ENCODE results near the gene CCDC88C. TPM values are rescaled to one million over a fixed set of nuclear protein-coding genes. Genes with fewer than 3 reads are reported as not detected.
A peak's percentile ranks its signal among the peaks of the same experiment; 100 is the strongest.

The CCDC88C gene
- total RNA-seq, 4 donors from 2014 or later: 3.2 to 32.7 (median 11.0) TPM

DNA sequence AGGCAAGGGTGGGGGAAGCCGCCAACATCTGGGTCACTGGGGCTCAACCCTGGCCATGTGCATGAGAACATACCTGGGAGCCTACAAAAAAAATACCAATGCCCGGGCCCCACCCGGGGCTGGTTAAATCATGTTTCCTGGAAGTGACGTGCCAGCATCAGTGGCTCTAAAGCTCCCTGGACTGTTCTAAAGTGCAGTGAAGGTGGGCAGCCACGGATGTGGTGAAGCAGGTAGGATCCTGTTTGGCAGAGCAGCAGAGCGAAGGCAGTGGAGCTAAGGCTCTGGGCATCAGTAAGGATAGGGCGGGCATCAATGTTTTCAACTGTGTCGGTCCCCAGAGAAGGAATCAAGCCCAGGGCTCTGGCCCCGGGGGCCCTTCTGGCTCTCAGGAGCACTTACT lies 172.6 kb downstream of the CCDC88C start:
- Histone ChIP-seq H3K4me1 (no peaks in the 10 kb centered on the region), H3K4me3 (no peak overlapping the region), H3K27ac (no peak overlapping the region), H3K9me3 (peaks cover 0 to under 1% of the 10 kb centered on the region in 2 donors), H3K36me3 (no peaks in the 10 kb centered on the region), H3K27me3 (no peaks in the 10 kb centered on the region)
- intact Hi-C loops (cut with DNase I; ENCODE audit: low total_unique reads): no loop called here
- TF ChIP-seq, protein P1, sequence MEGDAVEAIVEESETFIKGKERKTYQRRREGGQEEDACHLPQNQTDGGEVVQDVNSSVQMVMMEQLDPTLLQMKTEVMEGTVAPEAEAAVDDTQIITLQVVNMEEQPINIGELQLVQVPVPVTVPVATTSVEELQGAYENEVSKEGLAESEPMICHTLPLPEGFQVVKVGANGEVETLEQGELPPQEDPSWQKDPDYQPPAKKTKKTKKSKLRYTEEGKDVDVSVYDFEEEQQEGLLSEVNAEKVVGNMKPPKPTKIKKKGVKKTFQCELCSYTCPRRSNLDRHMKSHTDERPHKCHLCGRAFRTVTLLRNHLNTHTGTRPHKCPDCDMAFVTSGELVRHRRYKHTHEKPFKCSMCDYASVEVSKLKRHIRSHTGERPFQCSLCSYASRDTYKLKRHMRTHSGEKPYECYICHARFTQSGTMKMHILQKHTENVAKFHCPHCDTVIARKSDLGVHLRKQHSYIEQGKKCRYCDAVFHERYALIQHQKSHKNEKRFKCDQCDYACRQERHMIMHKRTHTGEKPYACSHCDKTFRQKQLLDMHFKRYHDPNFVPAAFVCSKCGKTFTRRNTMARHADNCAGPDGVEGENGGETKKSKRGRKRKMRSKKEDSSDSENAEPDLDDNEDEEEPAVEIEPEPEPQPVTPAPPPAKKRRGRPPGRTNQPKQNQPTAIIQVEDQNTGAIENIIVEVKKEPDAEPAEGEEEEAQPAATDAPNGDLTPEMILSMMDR (IDR thresholded peaks at IDR 0.05): no peak
- DNase-seq: no peak

DNA sequence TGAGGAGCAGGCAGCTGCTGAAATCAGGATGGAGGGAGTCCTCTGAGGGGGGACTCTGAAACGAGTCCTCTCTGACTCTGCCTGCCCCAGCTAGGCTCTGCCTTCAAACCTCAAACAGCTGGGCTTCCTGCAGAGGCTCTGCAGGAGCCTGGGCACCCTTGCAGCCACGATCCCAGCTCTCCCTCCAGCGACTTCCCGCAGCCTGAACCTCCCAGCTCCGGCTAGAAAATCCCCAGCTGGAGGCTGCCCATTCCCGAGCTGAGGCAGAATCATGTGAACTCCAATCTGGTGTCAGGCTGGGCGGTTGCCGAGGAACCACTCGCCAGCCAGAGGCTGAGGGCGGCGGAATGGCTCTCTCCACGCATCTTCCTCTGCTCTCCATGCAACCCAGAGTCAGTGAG lies 173.1 kb downstream of the CCDC88C start, which contains the start of gene GPR68:
Gene GPR68 (minus strand): TSS at position 204 of the 401 bp plus-strand sequence. CDS start 9,654 bp downstream, outside the sequence.
- intact Hi-C loops (cut with DNase I; ENCODE audit: low total_unique reads): no loop called here
- peak in 1 of 2 donors; percentile 39 for DNase-seq
- TF ChIP-seq, protein P1 (IDR thresholded peaks at IDR 0.05): no peak
- TF ChIP-seq POLR2A (IDR thresholded peaks at IDR 0.05): no peak

DNA sequence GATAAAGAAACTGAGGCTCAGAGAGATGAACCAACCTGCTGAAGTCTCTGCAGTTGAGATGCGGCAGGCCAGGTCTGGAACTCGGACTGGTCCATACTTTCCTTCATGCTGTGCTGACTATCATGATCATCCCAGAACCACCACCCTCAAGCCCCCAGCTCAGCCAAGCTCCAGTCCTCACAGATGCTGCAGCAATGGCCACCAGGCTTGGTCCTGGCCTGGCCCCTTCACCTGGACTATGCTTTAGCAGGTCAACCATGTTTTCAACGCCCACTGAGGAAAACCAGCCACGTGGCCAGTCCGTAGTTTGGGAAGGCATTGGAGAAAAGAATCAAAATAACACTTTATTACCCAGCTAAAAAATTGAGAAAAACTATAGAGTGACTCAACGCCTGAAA lies 174.5 kb downstream of the CCDC88C start:
- H3K4me3 ChIP-seq: no peak overlapping the region
- no peaks in the 10 kb centered on the region for H3K36me3 ChIP-seq
- TF ChIP-seq, protein P1 (IDR thresholded peaks at IDR 0.05): no peak
- no peak for TF ChIP-seq POLR2A (IDR thresholded peaks at IDR 0.05)
- no peak for DNase-seq
- intact Hi-C loops (cut with DNase I; ENCODE audit: low total_unique reads): no loop called here
- no peak overlapping the region for H3K27ac ChIP-seq
- H3K27me3 ChIP-seq: no peaks in the 10 kb centered on the region
- H3K4me1 ChIP-seq: no peaks in the 10 kb centered on the region
- H3K9me3 ChIP-seq: peaks cover 0 to 3% of the 10 kb centered on the region in 2 donors

More for the DNA sequence above, 173.1 kb downstream of the CCDC88C start, which contains the start of gene GPR68:
- no peaks in the 10 kb centered on the region for H3K36me3 ChIP-seq
- no peak within 1 kb of the TSS for H3K4me3 ChIP-seq
- peaks cover 0 to 3% of the 10 kb centered on the region in 2 donors for H3K9me3 ChIP-seq
- H3K27me3 ChIP-seq: no peaks in the 10 kb centered on the region
- H3K27ac ChIP-seq: no peak within 1 kb of the TSS
- H3K4me1 ChIP-seq: no peaks in the 10 kb centered on the region

DNA sequence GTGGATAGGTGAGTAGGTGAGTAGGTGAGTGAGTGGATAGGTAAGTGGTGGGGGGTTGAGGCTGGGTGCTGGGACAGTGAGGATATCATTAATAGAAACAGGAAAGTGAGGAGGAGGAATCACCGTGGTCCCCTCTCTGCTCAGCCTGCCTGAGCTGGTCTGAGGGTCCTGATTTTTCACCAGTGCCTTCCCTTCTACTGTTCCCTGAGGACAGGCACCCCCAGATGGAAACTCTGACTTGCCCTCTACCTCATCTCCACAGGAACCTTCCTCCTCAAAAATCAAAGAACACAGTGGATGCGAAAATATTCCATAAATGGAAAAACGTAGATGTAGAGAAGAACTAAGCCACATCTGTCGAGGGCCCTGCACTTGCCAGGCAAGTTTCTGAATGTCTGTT lies 175.0 kb downstream of the CCDC88C start:
- no peak overlapping the region for H3K4me3 ChIP-seq
- TF ChIP-seq, protein P1 (IDR thresholded peaks at IDR 0.05): no peak
- TF ChIP-seq POLR2A (IDR thresholded peaks at IDR 0.05): no peak
- intact Hi-C loops (cut with DNase I; ENCODE audit: low total_unique reads): no loop called here
- H3K36me3 ChIP-seq: no peaks in the 10 kb centered on the region
- H3K27me3 ChIP-seq: no peaks in the 10 kb centered on the region
- no peaks in the 10 kb centered on the region for H3K4me1 ChIP-seq
- peaks cover 0 to 3% of the 10 kb centered on the region in 2 donors for H3K9me3 ChIP-seq
- H3K27ac ChIP-seq: no peak overlapping the region
- no peak for DNase-seq

DNA sequence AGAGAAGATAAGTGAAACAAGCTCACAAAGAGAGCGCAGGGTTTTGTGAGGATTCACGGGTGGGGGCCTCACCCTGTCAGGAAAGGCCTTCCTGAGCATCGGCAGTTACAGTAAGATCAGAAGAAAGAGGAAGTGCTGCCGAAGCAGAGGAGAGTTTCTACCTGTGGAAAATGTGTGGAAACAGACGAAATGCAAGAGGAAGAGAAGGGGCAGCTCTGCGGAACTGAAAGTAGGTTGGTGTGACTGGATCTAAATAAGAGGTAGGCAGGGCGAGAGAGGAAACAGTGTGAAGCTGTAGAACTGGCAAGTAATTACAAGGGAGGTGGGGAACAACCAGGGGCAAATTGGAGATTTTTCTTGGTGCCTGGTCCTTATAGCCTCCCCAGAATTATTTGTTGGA lies 175.8 kb downstream of the CCDC88C start:
- intact Hi-C loops (cut with DNase I; ENCODE audit: low total_unique reads): no loop called here
- Histone ChIP-seq H3K36me3 (no peaks in the 10 kb centered on the region), H3K27me3 (no peaks in the 10 kb centered on the region), H3K27ac (no peak overlapping the region), H3K4me3 (no peak overlapping the region), H3K4me1 (no peaks in the 10 kb centered on the region), H3K9me3 (peaks cover 0 to 3% of the 10 kb centered on the region in 2 donors)
- no peak for DNase-seq
- TF ChIP-seq POLR2A (IDR thresholded peaks at IDR 0.05): no peak
- TF ChIP-seq, protein P1 (IDR thresholded peaks at IDR 0.05): no peak
